B cell (primary cell): ENCODE results near the gene NUDT14. TPM values are rescaled to one million over a fixed set of nuclear protein-coding genes. Genes with fewer than 3 reads are reported as not detected.

Source experiments
- ATAC-seq: fragments of 200-7000 bp; cut with Tn5 transposase; one replicate; pipeline ENCODE4 v1.10.0; 2021; ENCODE audit warnings: low read depth, mild to moderate bottlenecking, moderate number of reproducible peaks, moderate library complexity
- CTCF ChIA-PET: fragments of 350-600 bp; sonication (Branson Sonifier 250); formaldehyde crosslinking; loops from one replicate; lab custom pipeline; 2021; ENCODE audit warnings: antibody characterized with exemption, inconsistent platforms; lab: Charles Lee
- POLR2A ChIA-PET: fragments of 350-600 bp; sonication (Branson Sonifier 250); formaldehyde crosslinking; loops from one replicate; lab custom pipeline; 2021; ENCODE audit warnings: antibody characterized with exemption; lab: Charles Lee
- DNase-seq: peaks from one replicate; pipeline ENCODE4 v3.0.0; 2013
- H2AFZ ChIP-seq: 2 replicates; pipeline ENCODE4 v1.6.1; 2012; ENCODE audit warnings: mild to moderate bottlenecking, low read depth, low read length; ENCODE audit not compliant: insufficient read depth, poor library complexity, severe bottlenecking
- H3K27ac ChIP-seq, 2 donors: 1 replicate in 1 of 2; 2 replicates in 1 of 2; pipeline ENCODE4 v1.5.1; 2012 to 2013; ENCODE audit warnings: low read length in 2 of 2, mild to moderate bottlenecking in 2 of 2, moderate library complexity in 1 of 2
- H3K27me3 ChIP-seq, 4 experiments: fragments of 200-600 bp in 1 of 4; sonication (generic) in 1 of 4; replicated peaks in 1 of 4; 1 replicate in 2 of 4; 2 replicates in 2 of 4; pipeline versions ENCODE4 v1.6.1 to v1.7.0; 2013 to 2016; ENCODE audit warnings: low read length in 3 of 4, mild to moderate bottlenecking in 2 of 4, mixed read lengths in 1 of 4, moderate library complexity in 1 of 4; ENCODE audit not compliant: insufficient read depth in 4 of 4, control insufficient read depth in 3 of 4; ENCODE audit errors: control extremely low read depth in 1 of 4
- H3K36me3 ChIP-seq, 2 experiments: replicated peaks in 1 of 2; 1 replicate in 1 of 2; 2 replicates in 1 of 2; pipeline versions ENCODE4 v1.6.1 to v1.7.1; 2013; ENCODE audit warnings: low read length in 1 of 2; ENCODE audit not compliant: insufficient read depth in 2 of 2, control insufficient read depth in 1 of 2; ENCODE audit errors: control extremely low read depth in 1 of 2, extremely low read depth in 1 of 2
- H3K4me1 ChIP-seq, 2 donors: fragments of 200-600 bp in 1 of 2; sonication (generic) in 1 of 2; 1 replicate in 1 of 2; 2 replicates in 1 of 2; pipeline versions ENCODE4 v1.5.1 to v1.6.1; 2013 to 2017; ENCODE audit warnings: low read length in 2 of 2; ENCODE audit not compliant: control insufficient read depth in 2 of 2, insufficient read depth in 2 of 2
- H3K4me2 ChIP-seq: replicated peaks from 2 replicates; pipeline ENCODE3; 2012; ENCODE audit warnings: mild to moderate bottlenecking, low read depth, low read length; ENCODE audit not compliant: poor library complexity, severe bottlenecking
- H3K4me3 ChIP-seq, 5 experiments: fragments of 200-600 bp in 1 of 5; sonication (generic) in 1 of 5; 1 replicate in 3 of 5; 2 replicates in 2 of 5; pipeline versions ENCODE4 v1.5.1 to v1.7.0; 2011 to 2016; ENCODE audit warnings: low read length in 4 of 5, mild to moderate bottlenecking in 4 of 5, low read depth in 2 of 5, control low read depth in 1 of 5, moderate library complexity in 1 of 5; ENCODE audit not compliant: insufficient read depth in 1 of 5; ENCODE audit errors: control extremely low read depth in 1 of 5, extremely low read depth in 1 of 5
- H3K79me2 ChIP-seq: fragments of 200-600 bp; sonication (generic); one replicate; pipeline ENCODE4 v1.6.0; 2016; ENCODE audit warnings: low read length; ENCODE audit not compliant: control insufficient read depth, insufficient read depth
- H3K9ac ChIP-seq: fragments of 200-600 bp; sonication (generic); 2 replicates; pipeline ENCODE4 v1.6.1; 2017; ENCODE audit warnings: mild to moderate bottlenecking, low read length, moderate library complexity
- H3K9me3 ChIP-seq, 3 donors: one replicate each; pipeline versions ENCODE4 v1.6.1 to v1.7.1; 2013; ENCODE audit warnings: low read length in 2 of 3; ENCODE audit not compliant: control insufficient read depth in 2 of 3, insufficient read depth in 1 of 3; ENCODE audit errors: control extremely low read depth in 1 of 3
- H4K20me1 ChIP-seq: 2 replicates; pipeline ENCODE4 v1.6.0; 2012; ENCODE audit warnings: mild to moderate bottlenecking, low read length; ENCODE audit not compliant: insufficient read depth, control insufficient read depth, poor library complexity, severe bottlenecking
- H3K27ac Mint-ChIP-seq: one replicate; pipeline ENCODE4 v1.8.0; 2021; ENCODE audit warnings: mixed read lengths
- H3K27me3 Mint-ChIP-seq: one replicate; pipeline ENCODE4 v1.8.0; 2021; ENCODE audit warnings: mixed read lengths
- H3K4me1 Mint-ChIP-seq: one replicate; pipeline ENCODE4 v1.8.0; 2021; ENCODE audit warnings: mixed read lengths
- H3K4me3 Mint-ChIP-seq: one replicate; pipeline ENCODE4 v1.8.0; 2021; ENCODE audit warnings: mixed read lengths
- H3K9me3 Mint-ChIP-seq: one replicate; pipeline ENCODE4 v1.8.0; 2022; ENCODE audit warnings: mixed read lengths; ENCODE audit not compliant: insufficient read depth
- CTCF ChIP-seq: fragments of 200-600 bp; IDR thresholded peaks from one replicate; pipeline ENCODE4 v1.8.0; 2022; ENCODE audit warnings: antibody characterized with exemption, mild to moderate bottlenecking
- EZH2 ChIP-seq: IDR thresholded peaks from 2 replicates; pipeline ENCODE4 v1.6.1; 2012; ENCODE audit warnings: borderline replicate concordance, low read depth, mild to moderate bottlenecking, moderate library complexity, low read length; ENCODE audit not compliant: insufficient read depth, poor library complexity, severe bottlenecking
- WGBS: methylation state at CpG from one replicate; pipeline ENCODE4 v1.1.5; 2013; ENCODE audit warnings: missing lambda C conversion rate; ENCODE audit not compliant: insufficient coverage; 5-methylcytosine and 5-hydroxymethylcytosine counted together
- intact Hi-C: fragments of 100-400 bp; cut with micrococcal nuclease; formaldehyde crosslinking; loops from one replicate; pipeline ENCODE4 v1.10.0; 2022
- polyA plus RNA-seq: library from polyadenylated mRNA; depleted of rRNA; stranded (reverse); fragments of >200 nt; gene quantifications from 2 replicates; pipeline ENCODE4 v1.2.3, GENCODE V29; 2012
- total RNA-seq, 2 donors: library from RNA; stranded (reverse); fragments of 120-200 nt in 1 of 2; gene quantifications; 1 replicate in 1 of 2; 2 replicates in 1 of 2; pipeline versions ENCODE4 v1.2.3 to v1.2.4, GENCODE V29; 2013 to 2022

Gene NUDT14
- total and polyA plus RNA-seq, 2 donors (not counting 1 experiment from before 2014, with no cell fraction given) = 17.4 to 31.6 TPM

GRCh38 chr14:105126981-105127329 lies 54.2 kb downstream of the NUDT14 start:
- Histone ChIP-seq H3K9me3 (peaks cover 1 to 18% (median 15%) of the 10 kb centered on the region in 3 donors), H3K36me3 (no peaks in the 10 kb centered on the region), H3K4me2 (no peak overlapping the region), H3K27me3 (peaks cover 0 to 18% (median 0%) of the 10 kb centered on the region in 4 experiments), H3K4me1 (no peaks in the 10 kb centered on the region), H3K79me2 (no peaks in the 10 kb centered on the region), H3K27ac (no peak overlapping the region), H2AFZ (no peak overlapping the region), H4K20me1 (no peaks in the 10 kb centered on the region), H3K4me3 (no peak overlapping the region), H3K9ac (no peak overlapping the region)
- no peak for DNase-seq
- H3K9me3 Mint-ChIP-seq = peaks cover 4% of the 10 kb centered on the region
- TF ChIP-seq EZH2 = no peak
- TF ChIP-seq CTCF = no peak
- ATAC-seq = no peak
- H3K27ac Mint-ChIP-seq = no peak overlapping the region
- WGBS = 89% methylated on average over 8 of the region's 9 CpGs
- CTCF ChIA-PET = no interaction called here
- POLR2A ChIA-PET = interaction anchor here (0.7 kb wide), 1 partner anchor 115 kb away, joined by 5 read pairs; no protein-coding TSS in a partner anchor
- intact Hi-C loops = no loop called here
- no peak overlapping the region for H3K4me3 Mint-ChIP-seq
- no peaks in the 10 kb centered on the region for H3K4me1 Mint-ChIP-seq
- peaks cover 47% of the 10 kb centered on the region for H3K27me3 Mint-ChIP-seq

GRCh38 chr14:105126126-105126980 lies 54.8 kb downstream of the NUDT14 start:
- CTCF ChIA-PET = no interaction called here
- Histone ChIP-seq H3K9ac (no peak overlapping the region), H2AFZ (no peak overlapping the region), H3K9me3 (peaks cover 1 to 21% (median 16%) of the 10 kb centered on the region in 3 donors), H4K20me1 (no peaks in the 10 kb centered on the region), H3K4me3 (no peak overlapping the region), H3K79me2 (no peaks in the 10 kb centered on the region), H3K27me3 (peaks cover 0 to 15% (median 0%) of the 10 kb centered on the region in 4 experiments), H3K27ac (no peak overlapping the region), H3K4me1 (no peaks in the 10 kb centered on the region), H3K36me3 (no peaks in the 10 kb centered on the region), H3K4me2 (no peak overlapping the region)
- POLR2A ChIA-PET = interaction anchor here (0.7 kb wide), 1 partner anchor 115 kb away, joined by 5 read pairs; no protein-coding TSS in a partner anchor
- H3K9me3 Mint-ChIP-seq = peaks cover 7% of the 10 kb centered on the region
- DNase-seq (no peak), ATAC-seq (no peak)
- peaks cover 49% of the 10 kb centered on the region for H3K27me3 Mint-ChIP-seq
- 83% methylated on average over 21 of the region's 22 CpGs for WGBS
- intact Hi-C loops = no loop called here
- no peak overlapping the region for H3K27ac Mint-ChIP-seq
- H3K4me1 Mint-ChIP-seq = no peaks in the 10 kb centered on the region
- H3K4me3 Mint-ChIP-seq = no peak overlapping the region
- no peak for TF ChIP-seq CTCF
- TF ChIP-seq EZH2 = no peak
